Measurements from ENCODE around the gene KLHL29.

GRCh38 chr2:23574919-23575654 lies 190.1 kb downstream of the KLHL29 start:
- TF ChIP-seq CTCF (conservative IDR thresholded peaks at IDR 0.05; ENCODE audit: low read depth, low read length) (no peak), EZH2 (IDR thresholded peaks at IDR 0.05; ENCODE audit: borderline replicate concordance, low read depth, low read length, poor library complexity, severe bottlenecking) (no peak)
